Bladder microvascular endothelial cell (primary cell): ENCODE results near the gene UXT. TPM values are rescaled to one million over a fixed set of nuclear protein-coding genes. Genes with fewer than 3 reads are reported as not detected.

Experiments
- total RNA-seq: library from RNA; depleted of rRNA; stranded (reverse); fragments of >200 nt; gene quantifications from 2 replicates; pipeline ENCODE4 v1.2.3, GENCODE V29; 2014

UXT gene
- total RNA-seq = 80.1 and 91.6 TPM in 2 replicates

DNA sequence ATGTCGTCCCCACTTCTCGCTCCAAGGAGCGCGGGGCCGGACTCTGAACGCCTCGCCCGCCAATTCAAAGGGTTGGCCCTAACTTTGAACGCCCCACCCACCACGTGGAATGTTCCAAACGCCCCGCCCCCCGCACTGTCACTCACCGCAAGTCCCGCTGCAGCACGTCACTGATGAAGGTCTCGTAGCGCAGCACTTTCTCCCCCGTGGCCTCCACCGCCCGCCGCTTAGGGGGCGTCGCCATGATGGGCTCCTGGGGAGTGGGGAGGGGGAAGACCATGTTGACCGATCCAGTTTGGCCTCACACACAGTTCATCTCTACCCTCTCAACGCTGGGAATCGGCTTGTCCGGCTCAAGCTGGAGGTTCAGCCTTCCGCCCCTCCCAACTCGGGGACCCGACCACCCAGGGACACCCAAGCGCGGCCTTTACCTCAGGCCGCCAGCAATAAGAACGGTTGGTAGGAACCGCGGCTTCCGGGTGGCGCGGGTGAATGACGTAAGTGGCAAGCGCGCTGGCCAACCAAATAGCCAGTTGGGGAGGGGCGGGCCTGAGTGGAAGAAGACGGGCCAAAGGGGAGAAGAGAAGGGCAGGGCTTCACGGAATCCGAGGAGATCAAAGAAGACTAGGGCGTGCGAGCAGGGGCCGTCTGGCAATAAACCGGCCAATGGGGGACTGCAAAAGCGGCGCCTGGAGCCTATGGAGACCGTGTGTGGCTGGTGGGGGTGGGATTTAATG is at the start of gene UXT:
TSS of gene UXT (minus strand) at position 497 of the 737 bp plus-strand sequence. CDS start at position 244, 253 bp downstream.

GRCh38 chrX:47650164-47651042 is 8.6 kb downstream of the UXT start, which contains the start of gene ELK1:
Gene ELK1 (minus strand): TSS chrX:47650563. CDS start chrX:47641441, 9,122 bp downstream.

DNA sequence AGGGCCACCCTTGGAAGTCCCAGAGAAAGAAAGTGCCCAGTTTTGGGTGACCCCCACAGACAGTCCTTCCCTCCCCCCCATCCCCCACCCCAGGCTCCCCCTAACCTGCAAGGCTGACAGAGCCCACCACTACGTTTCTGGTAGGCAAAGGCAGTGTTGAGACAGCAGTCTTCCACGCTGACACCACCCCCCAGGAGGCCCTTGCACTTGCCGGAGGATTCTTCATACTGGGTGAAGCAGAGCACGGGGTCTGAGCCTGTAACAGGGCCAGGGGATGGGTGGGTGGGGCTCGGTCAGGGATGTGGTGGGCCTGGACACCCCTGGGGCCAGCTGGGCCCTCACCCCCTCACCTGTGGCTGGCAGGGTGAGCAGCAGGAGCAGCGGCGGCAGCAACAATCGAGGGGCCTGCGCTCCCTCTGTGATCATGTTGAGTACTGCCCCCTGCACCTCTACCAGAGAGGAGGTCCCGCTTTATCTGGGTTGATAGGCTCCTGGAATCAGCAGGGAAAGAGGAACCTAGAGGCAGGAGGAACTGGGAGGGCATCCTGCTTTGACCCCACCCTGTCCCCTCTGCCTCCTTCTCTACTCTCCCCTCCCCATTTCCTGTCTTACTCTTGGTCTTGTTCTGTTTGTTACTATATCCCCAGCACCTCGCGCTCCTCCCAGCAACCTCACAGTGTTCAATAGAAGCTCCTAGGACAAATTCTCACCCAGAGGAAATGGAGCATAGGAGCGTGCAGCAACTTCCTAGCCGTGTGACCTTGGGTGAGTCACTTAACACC is 29.4 kb downstream of the UXT start, which contains the start of gene CFP:
TSS of gene CFP (minus strand) at position 512 of the 782 bp plus-strand sequence. CDS start at position 426, 86 bp downstream.

GRCh38 chrX:47619486-47620302 is 39.3 kb downstream of the UXT start, which contains the start of gene SYN1:
Gene SYN1 (minus strand): TSS chrX:47619857. CDS start chrX:47619728, 129 bp downstream.

Other genes starting within 250 kb of the UXT start
- 4.7 and 7.6 TPM in 2 replicates for gene ZNF41, start 176.0 kb downstream of the UXT start, total RNA-seq
- gene ARAF, start 98.0 kb downstream of the UXT start, total RNA-seq = 6.8 and 16.7 TPM in 2 replicates
- gene TIMP1, start 76.7 kb downstream of the UXT start, total RNA-seq = 40.2 and 56.6 TPM in 2 replicates
- under 0.01 TPM in 1 of 2 replicates, not detected in the other for gene SYN1, start 39.3 kb downstream of the UXT start, total RNA-seq
- 0.06 and 0.49 TPM in 2 replicates for gene CFP, start 29.2 kb downstream of the UXT start, total RNA-seq
- gene ELK1, start 8.6 kb downstream of the UXT start, total RNA-seq = 6.5 and 11.9 TPM in 2 replicates
- gene ZNF81, start 177.7 kb upstream of the UXT start, total RNA-seq = 2.8 and 7.9 TPM in 2 replicates